GM23338 (cell line): Measurements from ENCODE around the gene RYR2. TPM values are rescaled to one million over a fixed set of nuclear protein-coding genes. Genes with fewer than 3 reads are reported as not detected.

Experiments used
- ATAC-seq: fragments of 200-7000 bp; cut with Tn5 transposase; 3 replicates; pipeline ENCODE4 v1.9.1; 2020
- DNase-seq: peaks from one replicate; pipeline ENCODE4 v3.0.0-alpha.2; 2015; ENCODE audit warnings: low spot score
- H2AFZ ChIP-seq: fragments of 200-600 bp; sonication (generic); 2 replicates; pipeline ENCODE4 v1.8.0; 2016; ENCODE audit warnings: antibody characterized with exemption, mild to moderate bottlenecking, moderate library complexity
- H3F3A ChIP-seq: fragments of 200-600 bp; sonication (generic); replicated peaks from 2 replicates; pipeline ENCODE4 v1.8.0; 2017; ENCODE audit warnings: antibody characterized with exemption, mixed run types, low read depth
- H3K27ac ChIP-seq: fragments of 200-600 bp; sonication (generic); 2 replicates; pipeline ENCODE4 v1.6.1; 2016; ENCODE audit warnings: low read depth
- H3K27me3 ChIP-seq: fragments of 200-600 bp; sonication (generic); 2 replicates; pipeline ENCODE4 v1.8.0; 2016; ENCODE audit warnings: mild to moderate bottlenecking, mixed run types, moderate library complexity; ENCODE audit not compliant: insufficient read depth
- H3K36me3 ChIP-seq: fragments of 200-600 bp; sonication (generic); 2 replicates; pipeline ENCODE4 v1.8.0; 2016; ENCODE audit warnings: mild to moderate bottlenecking; ENCODE audit not compliant: insufficient read depth
- H3K4me1 ChIP-seq: fragments of 200-600 bp; sonication (generic); 2 replicates; pipeline ENCODE4 v1.8.0; 2016; ENCODE audit warnings: mild to moderate bottlenecking, moderate library complexity; ENCODE audit not compliant: insufficient read depth
- H3K4me2 ChIP-seq: fragments of 200-600 bp; sonication (generic); 2 replicates; pipeline ENCODE4 v1.7.1; 2017; ENCODE audit warnings: mixed run types
- H3K4me3 ChIP-seq: fragments of 200-600 bp; sonication (generic); 2 replicates; pipeline ENCODE4 v1.6.1; 2016; ENCODE audit warnings: mixed run types
- H3K79me2 ChIP-seq: fragments of 200-600 bp; sonication (generic); replicated peaks from 2 replicates; pipeline ENCODE4 v1.8.0; 2017; ENCODE audit warnings: mild to moderate bottlenecking; ENCODE audit not compliant: insufficient read depth
- H3K9me2 ChIP-seq: fragments of 200-600 bp; sonication (generic); 2 replicates; pipeline ENCODE4 v1.8.0; 2017; ENCODE audit not compliant: insufficient read depth
- H4K20me1 ChIP-seq: fragments of 200-600 bp; sonication (generic); replicated peaks from 2 replicates; pipeline ENCODE4 v1.8.0; 2017; ENCODE audit warnings: mild to moderate bottlenecking; ENCODE audit not compliant: insufficient read depth
- H3K27ac Mint-ChIP-seq: 2 replicates; pipeline ENCODE4 v1.8.0; 2020; ENCODE audit warnings: inconsistent platforms, mild to moderate bottlenecking, moderate library complexity, mixed read lengths
- H3K27me3 Mint-ChIP-seq: 3 replicates; pipeline ENCODE4 v1.8.0; 2022; ENCODE audit warnings: low read depth, mild to moderate bottlenecking, moderate library complexity, mixed read lengths, inconsistent platforms; ENCODE audit not compliant: insufficient read depth, poor library complexity
- H3K36me3 Mint-ChIP-seq: 3 replicates; pipeline ENCODE4 v1.8.0; 2021; ENCODE audit warnings: low read depth, mild to moderate bottlenecking, inconsistent platforms, moderate library complexity, mixed read lengths
- H3K4me1 Mint-ChIP-seq: 3 replicates; pipeline ENCODE4 v1.8.0; 2020; ENCODE audit warnings: mild to moderate bottlenecking, inconsistent platforms, mixed read lengths
- H3K4me3 Mint-ChIP-seq: 3 replicates; pipeline ENCODE4 v1.8.0; 2021; ENCODE audit warnings: moderate library complexity, mild to moderate bottlenecking, inconsistent platforms, mixed read lengths
- H3K9me3 Mint-ChIP-seq: 3 replicates; pipeline ENCODE4 v1.8.0; 2020; ENCODE audit warnings: moderate library complexity, mild to moderate bottlenecking, inconsistent platforms, mixed read lengths
- CREB1 ChIP-seq: fragments of 250-450 bp; sonication (Bioruptor Pico); IDR thresholded peaks from 2 replicates; pipeline ENCODE4 v1.5.0; 2020; ENCODE audit warnings: low read depth, mild to moderate bottlenecking, moderate library complexity
- JUNB ChIP-seq: IDR thresholded peaks from one replicate; pipeline ENCODE4 v1.6.1; 2016; ENCODE audit warnings: antibody characterized with exemption; ENCODE audit not compliant: unreplicated experiment
- REST ChIP-seq: IDR thresholded peaks from one replicate; pipeline ENCODE4 v1.6.1; 2018; ENCODE audit warnings: antibody characterized with exemption; ENCODE audit not compliant: unreplicated experiment
- ZNF114 ChIP-seq: fragments of 250-450 bp; sonication (Bioruptor Pico); IDR thresholded peaks from 2 replicates; pipeline ENCODE4 v1.5.0; 2020; ENCODE audit warnings: mild to moderate bottlenecking, moderate library complexity
- ZNF331 ChIP-seq: fragments of 250-450 bp; sonication (Bioruptor Pico); IDR thresholded peaks from 2 replicates; pipeline ENCODE4 v1.5.0; 2020; ENCODE audit warnings: low read depth, mild to moderate bottlenecking, moderate library complexity
- ZNF462 ChIP-seq: fragments of 250-450 bp; sonication (Bioruptor Pico); IDR thresholded peaks from 2 replicates; pipeline ENCODE4 v1.5.0; 2020; ENCODE audit warnings: mild to moderate bottlenecking, moderate library complexity
- polyA plus RNA-seq: library from polyadenylated mRNA; unstranded; fragments of >200 nt; fragmentation: Nextera tagmentation; extraction: Ambion mirVana; gene quantifications from 2 replicates; pipeline ENCODE4 v1.2.1, GENCODE V29; 2016
- total RNA-seq: library from RNA; depleted of rRNA; stranded (reverse); fragments of >200 nt; shearing (Covaris generic); gene quantifications from 2 replicates; pipeline ENCODE4 v1.2.3, GENCODE V29; 2014

The RYR2 gene
- total and polyA plus RNA-seq, 2 experiments from 2014 or later: 8.9 to 10.0 TPM

GRCh38 chr1:237834048-237834447 lies 792.1 kb downstream of the RYR2 start (continued):
- no peak for TF ChIP-seq ZNF462 (CRISPR knock-in tag)

GRCh38 chr1:237834461-237834860 lies 792.5 kb downstream of the RYR2 start:
- Histone ChIP-seq H3F3A (no peaks in the 10 kb centered on the region), H3K27me3 (no peaks in the 10 kb centered on the region; the same call in 1 of the 2 replicates), H3K27ac (no peak overlapping the region), H3K4me3 (no peak overlapping the region), H3K9me2 (peaks cover 12% of the 10 kb centered on the region), H3K4me2 (no peak overlapping the region), H3K36me3 (no peaks in the 10 kb centered on the region), H2AFZ (0 out of 2 replicates have a peak overlapping the region, but pooled peaks have one; percentile 11), H3K4me1 (peaks cover 37% of the 10 kb centered on the region), H4K20me1 (no peaks in the 10 kb centered on the region), H3K79me2 (no peaks in the 10 kb centered on the region)
- no peak overlapping the region for H3K27ac Mint-ChIP-seq
- H3K4me1 Mint-ChIP-seq: peaks cover 42% of the 10 kb centered on the region
- DNase-seq: no peak
- H3K4me3 Mint-ChIP-seq: no peak overlapping the region
- H3K27me3 Mint-ChIP-seq: peaks cover 7% of the 10 kb centered on the region
- H3K9me3 Mint-ChIP-seq: peaks cover 3% of the 10 kb centered on the region; the same call in 1 of the 3 replicates
- no peak for ATAC-seq
- H3K36me3 Mint-ChIP-seq: peaks cover 9% of the 10 kb centered on the region
- TF ChIP-seq ZNF331 (CRISPR knock-in tag) (no peak), JUNB (no peak), REST (no peak), ZNF462 (CRISPR knock-in tag) (no peak), CREB1 (CRISPR knock-in tag) (no peak), ZNF114 (CRISPR knock-in tag) (no peak)
